GM13976 (cell line): ENCODE data around the gene ERGIC1.
A peak's percentile ranks its signal among the peaks of the same experiment; 100 is the strongest.

Experiments
- DNase-seq: peaks from one replicate; pipeline ENCODE4 v3.0.0; 2012; ENCODE audit warnings: low spot score
- in situ Hi-C: fragments of 300-500 bp; cut with MboI; formaldehyde crosslinking; loops from one replicate; pipeline ENCODE4 v1.12.0; 2022; ENCODE audit warnings: low sequenced_read_pairs, mixed read lengths, inconsistent platforms; ENCODE audit not compliant: unreplicated experiment
- TF ChIP-seq, protein P1 (sequence below): IDR thresholded peaks from 2 replicates; pipeline ENCODE4 v1.5.1; 2012; ENCODE audit warnings: borderline replicate concordance, mild to moderate bottlenecking; ENCODE audit not compliant: insufficient read depth; ENCODE audit errors: extremely low read depth, missing control alignments, control extremely low read depth

Gene ERGIC1

DNA sequence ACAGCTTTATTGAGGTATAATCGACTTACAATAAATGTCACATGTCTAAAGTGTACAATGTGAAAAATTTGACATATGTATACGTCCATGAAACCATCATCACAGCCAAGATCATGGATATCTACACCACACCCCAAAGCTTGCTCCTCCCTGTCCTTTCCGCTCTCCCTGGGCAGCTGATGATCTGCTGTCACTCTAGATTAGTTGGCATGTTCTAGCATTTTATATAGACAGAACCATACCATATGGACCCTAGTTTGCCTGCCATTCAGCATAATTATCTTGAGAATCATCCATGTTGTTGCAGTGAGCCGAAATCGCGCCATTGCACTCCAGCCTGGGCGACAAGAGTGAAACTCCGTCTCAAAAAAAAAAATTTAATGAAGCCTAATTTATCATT, 42.5 kb downstream of the ERGIC1 start:
- in situ Hi-C loops, result no loop called here
- DNase-seq, result no peak

DNA sequence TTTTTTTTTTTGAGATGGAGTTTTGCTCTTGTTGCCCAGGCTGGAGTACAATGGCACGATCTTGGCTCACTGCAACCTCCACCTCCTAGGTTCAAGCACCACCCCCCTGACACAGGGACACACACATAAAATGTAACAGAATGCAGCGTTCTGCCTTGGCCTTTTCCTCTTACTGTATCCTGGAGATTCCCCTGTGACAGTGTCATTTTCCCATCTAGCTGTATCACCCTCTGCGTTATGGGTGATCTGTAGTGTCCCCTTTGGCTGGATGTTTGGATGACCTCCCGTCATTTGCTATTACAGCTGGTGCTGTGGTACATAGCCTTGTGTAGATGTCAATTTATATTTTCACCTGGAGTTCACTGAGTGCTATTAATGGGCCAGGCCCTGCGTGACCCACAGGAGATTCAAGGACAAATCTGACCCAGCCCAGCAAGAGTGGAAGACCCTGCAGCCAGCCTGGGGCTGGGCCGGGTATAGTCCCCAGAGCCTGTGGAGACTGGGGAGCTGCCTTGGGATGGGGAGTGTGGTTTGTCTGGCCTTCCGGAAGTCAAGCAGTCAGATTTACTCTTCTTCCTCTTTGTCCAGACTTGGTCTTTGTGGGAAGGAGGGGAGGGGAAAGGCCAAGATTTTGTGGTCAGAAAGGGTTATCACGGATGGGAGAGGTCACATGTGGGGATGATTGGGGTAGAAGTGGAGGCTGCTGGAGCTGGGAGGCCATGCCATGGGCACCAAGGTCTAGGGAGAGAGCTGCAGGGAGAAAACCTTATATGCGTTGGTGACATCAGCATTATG, 43.6 kb downstream of the ERGIC1 start:
- TF ChIP-seq, protein P1, sequence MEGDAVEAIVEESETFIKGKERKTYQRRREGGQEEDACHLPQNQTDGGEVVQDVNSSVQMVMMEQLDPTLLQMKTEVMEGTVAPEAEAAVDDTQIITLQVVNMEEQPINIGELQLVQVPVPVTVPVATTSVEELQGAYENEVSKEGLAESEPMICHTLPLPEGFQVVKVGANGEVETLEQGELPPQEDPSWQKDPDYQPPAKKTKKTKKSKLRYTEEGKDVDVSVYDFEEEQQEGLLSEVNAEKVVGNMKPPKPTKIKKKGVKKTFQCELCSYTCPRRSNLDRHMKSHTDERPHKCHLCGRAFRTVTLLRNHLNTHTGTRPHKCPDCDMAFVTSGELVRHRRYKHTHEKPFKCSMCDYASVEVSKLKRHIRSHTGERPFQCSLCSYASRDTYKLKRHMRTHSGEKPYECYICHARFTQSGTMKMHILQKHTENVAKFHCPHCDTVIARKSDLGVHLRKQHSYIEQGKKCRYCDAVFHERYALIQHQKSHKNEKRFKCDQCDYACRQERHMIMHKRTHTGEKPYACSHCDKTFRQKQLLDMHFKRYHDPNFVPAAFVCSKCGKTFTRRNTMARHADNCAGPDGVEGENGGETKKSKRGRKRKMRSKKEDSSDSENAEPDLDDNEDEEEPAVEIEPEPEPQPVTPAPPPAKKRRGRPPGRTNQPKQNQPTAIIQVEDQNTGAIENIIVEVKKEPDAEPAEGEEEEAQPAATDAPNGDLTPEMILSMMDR, result no peak
- in situ Hi-C loops, result no loop called here
- DNase-seq, result no peak

More for the DNA sequence above, 42.5 kb downstream of the ERGIC1 start:
- TF ChIP-seq, protein P1, result no peak

DNA sequence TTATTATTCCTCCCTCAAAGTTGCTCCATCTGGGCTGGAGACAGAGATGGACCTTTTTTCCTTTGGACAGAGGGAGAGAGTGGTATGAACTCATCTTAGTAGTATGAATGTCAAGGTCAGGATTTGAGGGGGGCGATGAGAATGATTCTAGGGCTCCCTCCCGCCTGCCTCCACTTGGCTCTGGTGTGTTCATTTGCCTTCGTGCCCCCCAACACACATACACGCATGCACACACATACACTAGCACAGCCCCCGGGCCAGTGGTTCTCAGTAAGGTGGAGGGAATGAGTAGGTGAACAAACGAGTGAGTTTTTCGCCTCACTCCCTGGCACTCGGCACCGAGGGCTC, 44.5 kb downstream of the ERGIC1 start:
- no peak for DNase-seq
- in situ Hi-C loops, result no loop called here

DNA sequence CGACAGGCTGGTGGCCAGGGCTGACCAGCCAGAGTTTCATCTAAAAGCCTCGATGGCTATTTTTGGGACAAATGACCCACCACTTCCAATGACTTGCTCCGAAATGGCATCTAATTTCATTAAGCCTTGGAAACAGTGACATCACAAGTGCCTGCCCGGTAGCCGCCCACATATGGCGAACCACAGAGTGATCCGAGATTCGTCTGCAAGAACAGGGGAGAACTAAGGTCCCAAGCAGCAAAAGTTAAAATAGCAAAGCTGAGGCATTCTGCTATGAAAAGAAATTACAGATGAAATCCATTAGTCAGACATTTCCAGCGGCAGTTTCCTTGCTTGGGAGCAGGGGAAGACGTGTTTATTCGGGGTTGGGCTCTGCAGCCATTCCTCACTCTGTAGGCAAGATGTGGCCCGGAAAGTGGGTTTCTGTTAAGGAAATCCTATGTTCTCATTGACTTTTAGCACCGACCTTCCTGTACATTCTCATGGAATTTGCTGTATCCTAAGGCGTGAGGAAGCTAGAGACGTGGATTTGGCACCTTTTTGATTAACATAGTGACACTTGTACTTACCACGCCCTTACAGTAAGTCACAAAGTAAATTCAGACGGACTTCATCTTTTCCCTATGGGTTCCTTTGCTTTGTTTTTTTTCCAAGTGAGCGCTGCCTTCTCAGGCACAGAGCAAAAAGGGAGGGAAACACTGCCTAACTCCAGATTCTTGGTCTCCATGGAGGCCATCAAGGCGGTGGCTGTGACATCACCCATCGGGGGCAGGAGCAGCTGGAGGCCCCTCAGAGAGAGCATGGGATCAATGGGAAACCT, 45.1 kb downstream of the ERGIC1 start:
- in situ Hi-C loops, result no loop called here
- TF ChIP-seq, protein P1, result no peak
- no peak for DNase-seq

More for the DNA sequence above, 44.5 kb downstream of the ERGIC1 start:
- TF ChIP-seq, protein P1, result no peak

DNA sequence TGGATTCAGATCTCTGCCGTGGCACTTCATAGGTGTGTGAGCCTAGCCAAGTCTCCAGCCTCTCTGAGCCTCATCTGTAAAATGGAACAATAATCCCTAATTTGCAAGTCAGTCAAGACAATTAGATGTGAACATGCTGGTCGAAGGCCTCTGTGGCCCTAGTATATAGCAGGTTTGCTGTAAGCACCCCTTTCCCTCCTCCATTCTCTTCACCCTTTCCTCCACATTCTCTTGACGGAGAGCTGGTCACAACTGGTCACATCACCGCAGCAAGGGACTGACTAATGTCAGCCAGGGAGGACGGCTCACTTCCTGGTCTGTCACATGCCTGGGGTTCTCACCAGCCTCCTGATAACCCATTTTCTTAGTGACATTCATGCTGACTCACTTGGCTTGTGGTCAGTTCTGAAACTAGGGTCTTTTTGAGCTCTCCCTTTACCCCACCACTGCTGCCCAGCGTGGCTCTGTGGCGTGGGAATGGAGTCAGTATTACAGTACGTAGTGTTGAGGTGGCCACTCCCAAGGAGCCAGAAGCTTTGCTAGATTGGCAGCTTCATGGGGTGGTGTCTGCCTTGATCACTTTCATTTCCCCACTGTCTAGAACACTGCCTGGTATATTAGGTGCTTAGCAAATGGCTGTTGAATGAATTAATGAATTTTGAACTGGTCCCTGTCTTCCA, 47.8 kb downstream of the ERGIC1 start:
- DNase-seq, result peak; percentile 73
- in situ Hi-C loops, result no loop called here
- TF ChIP-seq, protein P1, result no peak

DNA sequence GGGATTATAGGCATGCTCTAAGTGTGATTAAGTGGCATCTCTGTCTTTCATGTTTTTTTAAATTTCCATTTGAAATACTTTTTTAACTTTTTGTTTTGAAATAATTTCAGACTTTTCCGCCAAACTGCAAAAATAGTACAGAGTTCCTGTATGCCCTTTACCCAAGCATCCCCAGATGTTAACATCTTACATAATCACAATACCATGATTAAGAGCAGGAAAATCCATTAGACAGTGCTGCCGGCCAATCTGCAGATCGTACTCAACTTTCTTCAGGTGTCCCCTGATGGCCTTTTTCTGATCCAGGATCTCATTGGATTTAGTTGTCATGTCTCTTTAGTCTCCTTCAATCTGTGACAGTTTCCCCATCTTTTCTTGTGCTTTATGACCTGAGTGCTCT, 49.0 kb downstream of the ERGIC1 start:
- TF ChIP-seq, protein P1, result no peak
- in situ Hi-C loops, result no loop called here
- DNase-seq, result no peak
